GM18507 (cell line): ENCODE measurements around the gene BIN2.
"Not testable (repeated sequence)": the region's sequence is repeated elsewhere in the genome, so short reads cannot be mapped to it uniquely, and the experiment has no call there.

Experiments used
- DNase-seq: peaks from one replicate; pipeline ENCODE4 v3.0.0; 2011; ENCODE audit warnings: low read depth; ENCODE audit not compliant: insufficient read length; ENCODE audit errors: extremely low spot score
- FAIRE-seq: peaks from 2 replicates; lab custom pipeline; 2011; peaks lifted over from hg19 to GRCh38; lab: Jason Lieb, UNC

BIN2 gene

GRCh38 chr12:51348116-51348515 lies 24.1 kb upstream of the BIN2 start:
- DNase-seq (no peak), FAIRE-seq (no peak)

DNA sequence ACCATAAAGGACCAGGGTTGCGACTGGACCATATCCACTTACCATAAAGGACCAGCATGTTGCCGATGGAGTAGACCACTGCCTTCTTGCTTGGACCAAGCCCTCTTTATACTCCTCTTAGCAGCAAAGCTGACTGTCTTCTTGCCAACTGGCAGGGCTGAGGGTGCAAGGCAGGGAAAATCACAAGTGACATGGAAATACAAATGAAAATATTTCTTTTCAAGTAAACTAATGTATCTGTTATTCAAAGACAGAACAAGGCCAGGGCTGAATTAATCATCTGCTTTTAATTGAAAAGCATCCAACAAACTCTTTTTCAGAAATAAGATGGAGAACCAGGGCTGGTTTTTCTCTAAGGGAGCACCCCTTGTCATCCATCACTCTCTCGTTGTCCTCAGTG lies 22.6 kb upstream of the BIN2 start, which contains the start of gene CELA1:
Gene CELA1 (minus strand): TSS at position 99 of the 400 bp plus-strand sequence. CDS start 41 bp downstream, at position 58.
- FAIRE-seq (no peak), DNase-seq (no peak)

GRCh38 chr12:51345681-51346080 lies 21.7 kb upstream of the BIN2 start:
- no peak for FAIRE-seq
- DNase-seq = no peak

GRCh38 chr12:51343201-51343600 lies 19.2 kb upstream of the BIN2 start:
- DNase-seq (no peak), FAIRE-seq (peak; percentile 5)

- DNase-seq = no peak
- FAIRE-seq = no peak
These were observed 18.4 kb upstream of the BIN2 start for GRCh38 chr12:51342416-51342815.

DNA sequence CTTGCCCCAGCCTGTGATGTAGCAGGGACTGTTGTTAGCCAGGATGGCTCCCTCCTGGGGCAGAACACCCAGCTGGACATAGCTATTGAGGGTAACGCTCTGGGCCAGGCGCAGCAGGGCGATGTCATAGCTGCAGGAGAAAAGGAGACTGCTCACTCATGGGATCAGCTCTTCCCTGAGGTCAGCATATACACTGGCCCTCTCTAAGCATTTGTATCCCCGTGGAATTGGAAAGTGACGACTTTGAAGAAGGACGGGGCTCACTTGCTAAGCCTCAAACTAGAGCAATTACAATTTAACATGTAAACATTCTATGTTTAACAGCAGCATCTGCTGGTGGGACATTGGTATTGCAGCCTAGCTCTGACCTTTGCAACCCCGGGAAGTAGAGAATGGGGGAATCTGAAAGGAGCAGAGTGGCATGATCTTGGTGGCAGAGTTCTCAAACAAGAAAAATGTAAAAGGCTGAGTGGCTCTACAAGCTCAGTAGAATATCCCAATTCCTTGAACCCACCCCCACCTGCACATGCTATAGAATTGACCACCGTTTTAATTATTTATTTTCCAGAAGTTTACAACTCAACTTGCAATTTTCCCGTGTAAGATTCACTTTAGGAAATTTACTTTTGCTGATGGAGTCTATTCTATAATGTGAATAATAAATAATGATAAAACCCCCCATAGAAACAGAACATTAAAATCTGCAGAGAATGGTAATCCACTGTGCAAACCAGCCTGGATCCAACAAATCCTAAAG lies 17.5 kb upstream of the BIN2 start:
- FAIRE-seq (peak; percentile 75), DNase-seq (peak; percentile 54)

DNA sequence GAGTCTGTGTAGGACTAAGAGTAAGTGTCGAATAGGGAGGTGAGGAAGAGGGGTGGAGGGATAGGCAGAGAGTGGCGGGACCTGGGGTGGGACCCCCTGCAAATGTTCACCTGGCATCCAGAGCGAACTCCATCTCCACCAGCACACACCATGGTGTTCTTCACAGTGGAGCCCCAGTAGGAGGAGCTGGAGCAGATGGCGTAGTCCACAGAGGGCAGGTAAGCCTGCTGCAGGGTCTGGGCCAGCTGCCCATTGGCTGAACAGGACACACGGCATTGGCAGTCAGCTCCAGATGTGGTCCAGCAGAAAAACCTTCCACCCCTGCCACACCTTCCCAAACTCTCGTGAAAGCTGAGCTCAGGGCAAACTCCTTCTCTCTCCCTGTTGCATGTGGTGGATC lies 15.8 kb upstream of the BIN2 start:
- no peak for FAIRE-seq
- DNase-seq = no peak

- FAIRE-seq = not testable (repeated sequence)
These were observed 13.4 kb upstream of the BIN2 start for GRCh38 chr12:51337336-51337735.

DNA sequence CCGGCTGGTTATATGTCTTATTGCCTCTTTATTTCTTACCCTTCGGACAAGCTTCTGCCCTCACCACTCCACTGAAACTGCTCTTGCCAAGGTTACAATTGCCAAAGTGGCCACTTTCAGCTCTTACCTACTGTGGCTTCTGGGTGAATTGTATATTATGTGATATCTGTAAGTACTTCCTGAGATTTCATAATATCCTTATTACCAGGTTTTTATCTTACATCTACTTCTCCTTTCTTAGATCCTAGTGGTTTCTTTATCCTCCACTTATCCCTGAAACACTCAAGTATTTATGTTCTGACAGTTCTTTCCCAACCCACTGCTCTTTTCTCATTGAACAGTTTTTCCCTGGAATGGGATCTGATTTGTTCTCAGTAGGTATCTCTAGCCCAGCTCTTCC lies 12.0 kb upstream of the BIN2 start:
- FAIRE-seq (no peak), DNase-seq (no peak)

More at GRCh38 chr12:51337336-51337735, 13.4 kb upstream of the BIN2 start:
- not testable (repeated sequence) for DNase-seq

GRCh38 chr12:51334764-51335163 lies 10.8 kb upstream of the BIN2 start:
- FAIRE-seq (no peak), DNase-seq (no peak)

- no peak for FAIRE-seq
- no peak for DNase-seq
These were observed 9.6 kb upstream of the BIN2 start for GRCh38 chr12:51333536-51333935.

- no peak for FAIRE-seq
- DNase-seq = no peak
These were observed 6.2 kb upstream of the BIN2 start for GRCh38 chr12:51330186-51330585.

DNA sequence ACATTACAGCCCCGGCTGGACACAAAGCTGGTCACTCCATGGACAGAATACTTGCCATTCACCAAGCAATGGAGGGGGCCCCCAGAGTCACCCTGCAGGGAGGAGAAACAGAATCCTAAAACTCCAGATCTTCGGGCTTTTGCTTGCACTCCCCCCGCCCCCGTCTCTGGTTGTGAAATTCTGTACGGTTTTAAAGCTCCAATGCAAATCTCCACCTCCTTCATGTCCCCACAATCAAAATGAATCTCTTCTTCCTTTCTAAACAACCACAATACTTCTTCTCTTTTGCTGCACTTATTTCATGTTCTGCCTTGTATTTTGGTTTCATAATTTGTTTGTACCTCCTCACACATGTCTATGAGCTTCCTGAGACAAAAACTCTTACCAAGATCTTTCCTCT lies 5.8 kb upstream of the BIN2 start:
- DNase-seq (no peak), FAIRE-seq (no peak)

DNA sequence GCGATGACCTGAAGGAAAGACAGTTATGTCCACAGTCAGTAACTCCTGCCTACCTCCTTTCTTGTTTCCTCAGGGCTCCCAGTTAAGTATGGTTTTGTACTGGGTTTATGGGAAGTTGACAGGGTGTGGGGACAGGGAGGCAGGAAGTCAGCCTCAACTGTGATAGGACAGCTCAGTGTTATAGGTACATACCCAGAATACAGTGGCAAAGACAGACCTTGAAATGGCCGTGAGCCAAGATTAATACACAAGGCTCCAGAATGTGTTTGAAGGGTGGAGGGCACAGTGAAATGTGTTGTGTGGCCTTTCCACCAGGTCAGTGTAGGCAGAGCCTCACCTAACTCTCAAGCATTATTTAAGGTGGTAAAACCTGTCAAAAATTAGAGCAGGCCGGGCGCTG lies 4.6 kb upstream of the BIN2 start:
- no peak for FAIRE-seq

GRCh38 chr12:51326698-51327439 lies 2.9 kb upstream of the BIN2 start:
- FAIRE-seq (peak; percentile 75), DNase-seq (peak; percentile 46)

More for the DNA sequence above, 4.6 kb upstream of the BIN2 start:
- DNase-seq = no peak

- no peak for DNase-seq
These were observed 979 bp upstream of the BIN2 start for GRCh38 chr12:51324953-51325352.

DNA sequence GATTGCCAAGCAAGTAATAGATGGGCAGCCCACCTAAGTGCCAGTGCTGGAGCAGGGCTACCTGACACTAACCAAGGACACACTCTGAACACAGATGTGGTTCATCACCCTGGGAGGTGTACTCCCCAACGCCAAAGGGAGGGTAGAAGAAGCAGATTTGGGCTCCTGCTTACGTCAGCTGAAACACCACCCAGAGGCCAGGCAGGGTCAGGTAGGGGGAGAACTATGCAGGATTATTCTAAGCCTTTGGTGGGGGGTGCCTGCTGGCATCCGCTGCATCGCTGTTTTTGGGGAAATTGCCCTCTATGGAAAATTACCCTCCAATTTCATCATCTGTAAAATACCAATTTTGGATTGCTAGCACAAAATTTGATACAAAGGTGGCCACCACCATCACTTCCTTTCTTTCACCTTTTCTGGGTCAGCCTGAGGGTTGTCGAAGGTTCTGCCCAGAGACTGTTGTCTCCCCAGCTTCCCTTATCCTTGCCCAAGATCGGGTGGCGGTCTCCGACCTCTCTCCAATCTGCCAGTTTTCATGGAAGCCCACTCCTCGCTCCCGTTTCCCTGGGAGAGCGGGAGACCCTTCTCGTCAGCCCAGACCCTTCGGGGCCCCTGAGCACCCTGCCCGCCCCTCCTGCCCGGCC lies 535 bp downstream of the BIN2 start:
- no peak for DNase-seq
- no peak for FAIRE-seq

More at GRCh38 chr12:51324953-51325352, 979 bp upstream of the BIN2 start:
- FAIRE-seq = no peak

- FAIRE-seq = no peak
- no peak for DNase-seq
These were observed 1.5 kb downstream of the BIN2 start for GRCh38 chr12:51322452-51322851.

DNA sequence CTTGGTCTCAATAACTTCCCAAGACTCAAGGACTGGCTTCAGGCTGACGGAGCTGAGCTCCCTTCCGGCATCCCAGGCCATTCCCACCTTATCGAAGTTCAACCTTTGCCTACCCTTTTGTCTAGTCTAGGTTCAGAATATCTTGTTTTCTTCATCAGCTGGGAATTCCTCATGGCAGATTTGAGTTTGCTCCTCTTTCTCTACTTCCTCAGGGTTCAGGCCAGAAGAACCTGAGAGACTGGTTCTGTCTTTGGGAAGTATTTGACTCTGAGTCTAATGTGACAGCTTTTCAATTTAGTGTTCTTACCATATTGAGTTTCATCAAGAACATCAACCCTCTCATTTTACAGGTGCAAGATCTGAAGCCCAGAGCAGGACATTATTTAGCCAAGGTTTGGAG lies 2.1 kb downstream of the BIN2 start:
- FAIRE-seq = no peak
- no peak for DNase-seq

- no peak for DNase-seq
These were observed 3.2 kb downstream of the BIN2 start for GRCh38 chr12:51320695-51321320.

More at GRCh38 chr12:51320695-51321320, 3.2 kb downstream of the BIN2 start:
- FAIRE-seq = no peak
